LNCAP (cell line): Measurements from ENCODE around the gene ST3GAL5.

Experiments used
- CTCF ChIP-seq: fragments of 450-650 bp; IDR thresholded peaks from 2 replicates; pipeline ENCODE4 v1.5.1; 2017; ENCODE audit warnings: mild to moderate bottlenecking

ST3GAL5 gene

GRCh38 chr2:85804583-85804982, 84.2 kb downstream of the ST3GAL5 start:
- peak; percentile 42; the same call in 1 of the 2 replicates for TF ChIP-seq CTCF

GRCh38 chr2:85803704-85804425, 84.9 kb downstream of the ST3GAL5 start:
- no peak for TF ChIP-seq CTCF

- TF ChIP-seq CTCF: no peak
These were observed 86.3 kb downstream of the ST3GAL5 start for GRCh38 chr2:85802354-85803103.

- TF ChIP-seq CTCF: no peak
These were observed 86.9 kb downstream of the ST3GAL5 start for GRCh38 chr2:85801871-85802270.

GRCh38 chr2:85800586-85800985, 88.2 kb downstream of the ST3GAL5 start:
- TF ChIP-seq CTCF: no peak

- TF ChIP-seq CTCF: no peak
These were observed 89.4 kb downstream of the ST3GAL5 start for GRCh38 chr2:85799215-85799956.

- no peak for TF ChIP-seq CTCF
These were observed 90.9 kb downstream of the ST3GAL5 start for GRCh38 chr2:85797921-85798320.
